ENCODE data around the gene TFF2.

The TFF2 gene

GRCh38 chr21:42304556-42305454, 46.0 kb downstream of the TFF2 start:
- TF ChIP-seq CTCF (conservative IDR thresholded peaks at IDR 0.05; ENCODE audit: low read depth) = no peak
- CTCF ChIA-PET = interaction anchor here (0.6 kb wide), 1 partner anchor 261 kb away, joined by 4 read pairs; no protein-coding TSS in a partner anchor
- POLR2A ChIA-PET (ENCODE audit: low non-redundant PET) = no interaction called here
- no peak for DNase-seq (ENCODE audit: low spot score)
- H3K27ac ChIP-seq = no peak overlapping the region

GRCh38 chr21:42303443-42303842, 47.4 kb downstream of the TFF2 start:
- POLR2A ChIA-PET (ENCODE audit: low non-redundant PET) = no interaction called here
- TF ChIP-seq CTCF (conservative IDR thresholded peaks at IDR 0.05; ENCODE audit: low read depth) = no peak

GRCh38 chr21:42302794-42303193, 48.0 kb downstream of the TFF2 start:
- DNase-seq (ENCODE audit: low spot score) = no peak
- no peak overlapping the region for H3K27ac ChIP-seq
- POLR2A ChIA-PET (ENCODE audit: low non-redundant PET) = no interaction called here
- CTCF ChIA-PET = interaction anchor here (0.5 to 0.7 kb wide), 2 partner anchors 184 to 1291 kb away, joined by 3 read pairs; no protein-coding TSS in a partner anchor
- no peak for TF ChIP-seq CTCF (conservative IDR thresholded peaks at IDR 0.05; ENCODE audit: low read depth)

More at GRCh38 chr21:42303443-42303842, 47.4 kb downstream of the TFF2 start:
- no peak overlapping the region for H3K27ac ChIP-seq
- no peak for DNase-seq (ENCODE audit: low spot score)
- CTCF ChIA-PET = no interaction called here

GRCh38 chr21:42302076-42302650, 48.6 kb downstream of the TFF2 start:
- DNase-seq (ENCODE audit: low spot score) = no peak
- POLR2A ChIA-PET (ENCODE audit: low non-redundant PET) = no interaction called here
- CTCF ChIA-PET = interaction anchor here (0.5 to 0.7 kb wide), 2 partner anchors 184 to 1291 kb away, joined by 3 read pairs; no protein-coding TSS in a partner anchor
- no peak overlapping the region for H3K27ac ChIP-seq
- no peak for TF ChIP-seq CTCF (conservative IDR thresholded peaks at IDR 0.05; ENCODE audit: low read depth)

GRCh38 chr21:42301371-42302075, 49.3 kb downstream of the TFF2 start:
- ChIA-PET CTCF (no interaction called here), POLR2A (ENCODE audit: low non-redundant PET) (no interaction called here)
- TF ChIP-seq CTCF (conservative IDR thresholded peaks at IDR 0.05; ENCODE audit: low read depth) = no peak
- H3K27ac ChIP-seq = no peak overlapping the region
- DNase-seq (ENCODE audit: low spot score) = no peak

- CTCF ChIA-PET = no interaction called here
- no peak for DNase-seq (ENCODE audit: low spot score)
- POLR2A ChIA-PET (ENCODE audit: low non-redundant PET) = no interaction called here
- H3K27ac ChIP-seq = no peak overlapping the region
- no peak for TF ChIP-seq CTCF (conservative IDR thresholded peaks at IDR 0.05; ENCODE audit: low read depth)
Observed at GRCh38 chr21:42300956-42301355, 49.8 kb downstream of the TFF2 start.

Measured in RWPE1 (cell line).